ENCODE measurements around the gene CDC42BPB.
A peak's percentile ranks its signal among the peaks of the same experiment; 100 is the strongest.

Gene CDC42BPB, protein sequence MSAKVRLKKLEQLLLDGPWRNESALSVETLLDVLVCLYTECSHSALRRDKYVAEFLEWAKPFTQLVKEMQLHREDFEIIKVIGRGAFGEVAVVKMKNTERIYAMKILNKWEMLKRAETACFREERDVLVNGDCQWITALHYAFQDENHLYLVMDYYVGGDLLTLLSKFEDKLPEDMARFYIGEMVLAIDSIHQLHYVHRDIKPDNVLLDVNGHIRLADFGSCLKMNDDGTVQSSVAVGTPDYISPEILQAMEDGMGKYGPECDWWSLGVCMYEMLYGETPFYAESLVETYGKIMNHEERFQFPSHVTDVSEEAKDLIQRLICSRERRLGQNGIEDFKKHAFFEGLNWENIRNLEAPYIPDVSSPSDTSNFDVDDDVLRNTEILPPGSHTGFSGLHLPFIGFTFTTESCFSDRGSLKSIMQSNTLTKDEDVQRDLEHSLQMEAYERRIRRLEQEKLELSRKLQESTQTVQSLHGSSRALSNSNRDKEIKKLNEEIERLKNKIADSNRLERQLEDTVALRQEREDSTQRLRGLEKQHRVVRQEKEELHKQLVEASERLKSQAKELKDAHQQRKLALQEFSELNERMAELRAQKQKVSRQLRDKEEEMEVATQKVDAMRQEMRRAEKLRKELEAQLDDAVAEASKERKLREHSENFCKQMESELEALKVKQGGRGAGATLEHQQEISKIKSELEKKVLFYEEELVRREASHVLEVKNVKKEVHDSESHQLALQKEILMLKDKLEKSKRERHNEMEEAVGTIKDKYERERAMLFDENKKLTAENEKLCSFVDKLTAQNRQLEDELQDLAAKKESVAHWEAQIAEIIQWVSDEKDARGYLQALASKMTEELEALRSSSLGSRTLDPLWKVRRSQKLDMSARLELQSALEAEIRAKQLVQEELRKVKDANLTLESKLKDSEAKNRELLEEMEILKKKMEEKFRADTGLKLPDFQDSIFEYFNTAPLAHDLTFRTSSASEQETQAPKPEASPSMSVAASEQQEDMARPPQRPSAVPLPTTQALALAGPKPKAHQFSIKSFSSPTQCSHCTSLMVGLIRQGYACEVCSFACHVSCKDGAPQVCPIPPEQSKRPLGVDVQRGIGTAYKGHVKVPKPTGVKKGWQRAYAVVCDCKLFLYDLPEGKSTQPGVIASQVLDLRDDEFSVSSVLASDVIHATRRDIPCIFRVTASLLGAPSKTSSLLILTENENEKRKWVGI (N-terminal part only)

GRCh38 chr14:103057372-103058163 lies at the start of gene CDC42BPB:
Gene CDC42BPB (minus strand): TSS chr14:103057549. CDS start chr14:103057173, 376 bp downstream.
- peak; percentile 78 for DNase-seq (ENCODE audit: low read depth, low spot score)

GRCh38 chr14:103105580-103106150 lies 48.3 kb upstream of the CDC42BPB start:
- no peak for DNase-seq (ENCODE audit: low read depth, low spot score)

DNA sequence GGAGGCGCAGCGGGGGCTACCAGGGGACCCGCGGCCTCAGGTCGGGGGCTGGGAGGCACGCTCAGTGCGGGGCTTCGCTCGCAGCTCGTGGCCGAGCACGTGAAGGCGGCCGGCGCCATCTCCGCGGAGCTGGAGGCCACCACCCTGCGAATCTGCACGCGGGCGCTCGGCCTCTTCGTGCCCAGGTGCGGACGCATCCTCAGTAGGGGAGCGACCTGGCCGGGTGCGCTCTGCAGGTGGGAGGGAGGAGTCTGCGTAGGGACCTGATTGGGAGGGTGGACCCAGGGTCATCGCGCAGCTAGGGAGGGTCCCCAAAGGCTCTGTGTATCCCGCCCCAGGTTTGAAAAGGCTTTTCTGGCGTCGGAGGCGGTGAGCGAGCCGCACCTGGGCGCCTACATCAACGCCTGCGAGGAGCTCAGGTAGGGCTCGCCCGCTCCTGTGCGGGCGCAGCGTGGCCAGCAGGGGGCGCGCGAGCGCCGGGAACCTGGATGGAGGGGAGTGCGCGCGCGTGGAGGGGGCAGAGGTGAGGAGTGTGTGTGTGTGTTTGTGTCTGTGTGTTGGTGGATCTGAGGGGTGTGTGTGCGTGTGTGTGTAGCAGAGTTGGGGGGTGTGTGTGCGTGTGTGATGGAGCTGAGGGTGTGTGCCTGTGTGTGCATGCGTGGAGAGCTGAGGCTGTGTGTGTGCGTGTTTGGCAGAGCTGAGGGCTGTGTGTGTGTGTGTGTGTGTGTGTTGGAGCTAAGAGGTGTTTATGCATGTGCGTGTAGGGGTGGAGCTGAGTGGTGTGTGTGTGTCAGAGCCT lies 47.5 kb upstream of the CDC42BPB start:
- no peak for DNase-seq (ENCODE audit: low read depth, low spot score)

GRCh38 chr14:103104389-103104653 lies 47.0 kb upstream of the CDC42BPB start:
- no peak for DNase-seq (ENCODE audit: low read depth, low spot score)

DNA sequence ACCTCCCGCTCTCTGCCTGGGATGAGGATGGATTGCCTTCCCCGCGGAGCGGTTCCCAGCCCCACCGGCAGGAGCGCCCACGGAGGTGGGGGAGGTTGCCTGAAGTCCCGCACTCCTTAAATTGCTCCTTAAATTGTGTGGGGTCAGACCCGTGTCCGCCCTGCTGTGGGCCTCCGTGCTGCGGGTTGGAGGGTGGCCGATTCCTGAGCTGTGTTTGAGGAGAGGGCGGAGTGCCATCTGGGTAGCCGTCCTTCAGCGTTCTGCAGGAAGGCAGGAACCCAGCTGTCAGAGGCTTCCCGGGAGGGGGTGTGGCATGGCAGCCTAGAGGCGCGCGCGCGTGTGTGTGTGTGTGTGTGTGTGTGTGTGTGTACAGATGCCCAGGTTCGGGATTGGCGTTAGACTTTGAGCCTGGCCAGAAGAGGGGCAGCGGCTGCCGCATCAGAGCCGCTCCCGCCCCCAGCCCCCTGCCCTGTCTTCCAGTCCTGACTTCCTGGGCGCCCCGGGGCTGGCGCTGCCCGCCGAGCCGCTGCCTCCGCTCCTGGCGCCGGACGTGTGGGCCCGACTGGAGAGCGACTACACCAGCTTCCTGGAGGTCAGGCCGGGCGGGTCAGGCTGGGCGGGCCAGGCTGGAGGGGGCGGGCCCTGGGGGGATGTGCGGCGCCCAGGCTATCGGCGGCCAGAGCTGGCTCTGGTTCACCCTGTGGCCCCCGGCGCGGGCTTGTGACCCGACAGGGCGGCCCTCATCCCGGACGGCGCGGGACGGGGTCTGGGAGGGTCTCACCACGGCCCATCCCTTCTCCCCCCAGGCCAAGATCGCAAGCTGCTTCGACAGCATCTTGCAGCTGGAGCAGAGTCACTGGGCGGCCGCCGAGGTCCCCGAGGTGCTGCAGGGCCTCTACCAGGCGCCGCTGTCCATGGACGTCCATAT lies 46.4 kb upstream of the CDC42BPB start:
- no peak for DNase-seq (ENCODE audit: low read depth, low spot score)

DNA sequence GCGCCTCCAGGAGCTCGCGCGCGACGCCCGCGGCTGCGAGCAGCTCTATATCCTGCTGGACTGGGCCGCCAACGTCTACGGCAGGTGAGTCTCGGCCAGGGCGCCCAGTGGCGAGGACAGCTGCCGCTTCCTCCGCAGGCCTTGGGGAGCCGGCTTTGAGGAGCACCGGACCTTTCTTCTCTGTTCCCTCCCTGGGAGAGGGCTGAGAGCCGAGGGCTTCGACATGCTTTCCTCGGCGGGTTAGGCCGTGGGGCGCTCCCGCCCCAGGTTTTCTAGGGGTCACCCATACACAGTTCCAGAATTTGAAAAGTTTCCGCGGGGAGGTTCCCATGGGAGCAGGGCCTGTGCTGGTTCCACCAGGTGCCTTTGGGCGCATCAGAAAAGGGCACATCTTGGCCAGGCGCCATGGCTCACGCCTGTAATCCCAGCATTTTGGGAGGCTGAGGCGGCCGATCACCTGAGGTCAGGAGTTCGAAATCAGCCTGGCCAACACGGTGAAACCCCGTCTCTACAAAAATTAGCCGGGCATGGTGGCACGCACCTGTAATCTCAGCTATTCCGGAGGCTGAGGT lies 45.4 kb upstream of the CDC42BPB start:
- DNase-seq (ENCODE audit: low read depth, low spot score), result no peak

DNA sequence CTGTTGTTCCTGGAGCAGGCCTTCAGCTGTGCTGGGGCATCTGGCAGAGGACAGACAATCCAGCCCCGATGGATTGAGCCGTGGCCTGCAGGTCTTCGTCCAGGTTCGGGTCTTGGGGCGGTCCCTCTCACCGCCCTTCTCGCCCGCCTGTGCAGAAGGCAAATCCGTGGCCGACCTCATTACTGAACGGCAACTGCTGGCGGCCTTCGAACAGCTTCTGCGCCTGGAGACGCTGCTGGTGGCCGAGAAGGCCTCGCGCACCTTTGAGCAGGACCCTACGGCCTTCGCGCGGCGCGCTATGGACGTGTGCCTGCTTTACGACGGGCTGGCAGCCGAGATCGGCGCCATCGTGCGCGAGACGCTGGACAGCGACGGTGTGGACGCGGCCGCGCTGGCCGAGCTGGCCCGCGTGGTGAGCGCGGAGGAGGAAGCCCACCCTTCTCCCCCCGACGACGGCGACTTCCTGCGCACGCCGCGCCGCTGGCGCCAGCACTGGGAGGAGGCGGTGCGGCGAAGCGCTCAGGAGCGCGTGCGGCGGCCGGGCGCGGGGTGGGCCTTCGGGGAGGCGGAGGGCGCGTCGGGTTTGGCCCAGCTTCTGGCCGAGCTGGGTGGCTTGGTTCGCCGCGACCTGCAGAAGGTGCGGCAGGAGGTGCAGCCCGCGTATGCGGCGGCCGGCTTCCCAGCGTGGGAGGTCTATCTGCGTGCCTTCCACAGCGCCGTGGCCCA lies 44.8 kb upstream of the CDC42BPB start:
- no peak for DNase-seq (ENCODE audit: low read depth, low spot score)

GRCh38 chr14:103101257-103101962 lies 44.1 kb upstream of the CDC42BPB start:
- no peak for DNase-seq (ENCODE audit: low read depth, low spot score)

- DNase-seq (ENCODE audit: low read depth, low spot score), result no peak
These were observed 43.2 kb upstream of the CDC42BPB start for GRCh38 chr14:103100281-103101121.

GRCh38 chr14:103099733-103100280 lies 42.5 kb upstream of the CDC42BPB start:
- no peak for DNase-seq (ENCODE audit: low read depth, low spot score)

DNA sequence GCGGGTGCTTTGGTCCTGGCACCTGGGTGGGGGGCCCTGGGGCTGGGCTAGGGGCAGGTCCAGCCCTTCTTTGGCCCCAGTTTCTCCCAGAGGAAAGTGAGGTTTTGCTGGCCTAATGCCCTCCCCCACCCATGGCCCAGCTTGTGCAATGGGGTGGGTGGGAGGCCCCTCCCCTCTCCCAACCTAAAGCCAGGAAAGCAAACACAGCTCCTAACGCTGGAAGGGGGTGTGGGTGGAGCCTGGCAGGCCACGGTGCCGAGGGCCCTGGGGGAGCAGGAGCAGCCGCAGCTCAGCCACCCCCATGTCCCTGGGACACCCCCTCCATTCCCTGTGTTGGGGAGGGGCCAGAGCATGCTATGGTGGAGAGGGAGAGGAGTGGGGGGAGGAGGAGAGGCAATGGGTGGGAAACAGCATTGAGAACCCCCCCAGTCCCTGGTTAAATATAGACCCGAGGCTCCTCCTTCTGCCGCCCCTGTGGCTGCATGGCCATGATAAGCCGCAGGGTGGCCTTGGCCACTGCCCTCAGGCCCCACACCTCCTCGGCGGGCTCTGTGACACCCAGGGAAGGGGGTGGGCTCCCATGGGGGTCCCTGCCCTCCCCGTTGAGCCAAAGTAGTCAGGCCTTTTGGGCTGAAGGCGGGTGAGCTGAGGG lies 41.9 kb upstream of the CDC42BPB start:
- DNase-seq (ENCODE audit: low read depth, low spot score), result no peak

GRCh38 chr14:103097994-103098957 lies 40.9 kb upstream of the CDC42BPB start:
- DNase-seq (ENCODE audit: low read depth, low spot score), result no peak

DNA sequence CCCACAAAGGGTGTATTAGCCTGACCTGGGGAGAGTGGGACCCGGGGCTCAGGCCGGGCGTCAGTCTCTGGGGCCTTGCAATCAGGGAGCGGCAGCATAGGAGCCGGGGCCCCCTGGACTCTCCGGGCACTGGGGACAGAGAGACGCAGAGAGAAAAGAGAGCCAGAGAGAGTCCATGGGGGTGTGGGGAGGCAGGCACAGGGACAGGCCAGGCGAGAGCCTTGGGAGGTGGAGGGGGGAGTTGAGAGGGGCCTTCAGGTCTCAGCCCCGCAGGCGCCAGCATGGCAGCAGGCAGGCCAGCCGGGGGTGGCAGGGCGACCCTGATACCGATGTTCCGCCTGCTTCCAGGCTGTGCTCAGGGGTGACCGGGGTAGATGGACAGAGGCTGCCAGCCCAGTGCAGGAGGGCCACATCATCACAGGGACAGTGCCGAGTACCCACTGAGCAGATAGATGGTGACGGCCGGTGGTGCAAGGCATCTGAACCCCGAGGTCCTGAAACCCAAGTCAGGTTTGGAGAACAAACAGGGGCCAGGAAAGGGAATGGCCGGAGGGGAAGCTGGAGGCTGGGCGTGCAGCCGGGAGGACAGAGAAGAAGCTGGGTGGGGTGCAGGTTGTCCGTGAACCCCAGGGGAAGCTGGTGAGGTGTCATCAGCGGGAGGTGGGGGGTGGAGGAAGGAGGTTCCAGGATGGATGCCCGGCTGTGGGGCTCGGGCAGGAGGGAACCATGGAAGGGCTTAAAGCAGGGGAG lies 40.1 kb upstream of the CDC42BPB start:
- DNase-seq (ENCODE audit: low read depth, low spot score), result no peak

- no peak for DNase-seq (ENCODE audit: low read depth, low spot score)
These were observed 39.0 kb upstream of the CDC42BPB start for GRCh38 chr14:103096387-103096786.
